ENCODE data around the gene CHST12.

DNA sequence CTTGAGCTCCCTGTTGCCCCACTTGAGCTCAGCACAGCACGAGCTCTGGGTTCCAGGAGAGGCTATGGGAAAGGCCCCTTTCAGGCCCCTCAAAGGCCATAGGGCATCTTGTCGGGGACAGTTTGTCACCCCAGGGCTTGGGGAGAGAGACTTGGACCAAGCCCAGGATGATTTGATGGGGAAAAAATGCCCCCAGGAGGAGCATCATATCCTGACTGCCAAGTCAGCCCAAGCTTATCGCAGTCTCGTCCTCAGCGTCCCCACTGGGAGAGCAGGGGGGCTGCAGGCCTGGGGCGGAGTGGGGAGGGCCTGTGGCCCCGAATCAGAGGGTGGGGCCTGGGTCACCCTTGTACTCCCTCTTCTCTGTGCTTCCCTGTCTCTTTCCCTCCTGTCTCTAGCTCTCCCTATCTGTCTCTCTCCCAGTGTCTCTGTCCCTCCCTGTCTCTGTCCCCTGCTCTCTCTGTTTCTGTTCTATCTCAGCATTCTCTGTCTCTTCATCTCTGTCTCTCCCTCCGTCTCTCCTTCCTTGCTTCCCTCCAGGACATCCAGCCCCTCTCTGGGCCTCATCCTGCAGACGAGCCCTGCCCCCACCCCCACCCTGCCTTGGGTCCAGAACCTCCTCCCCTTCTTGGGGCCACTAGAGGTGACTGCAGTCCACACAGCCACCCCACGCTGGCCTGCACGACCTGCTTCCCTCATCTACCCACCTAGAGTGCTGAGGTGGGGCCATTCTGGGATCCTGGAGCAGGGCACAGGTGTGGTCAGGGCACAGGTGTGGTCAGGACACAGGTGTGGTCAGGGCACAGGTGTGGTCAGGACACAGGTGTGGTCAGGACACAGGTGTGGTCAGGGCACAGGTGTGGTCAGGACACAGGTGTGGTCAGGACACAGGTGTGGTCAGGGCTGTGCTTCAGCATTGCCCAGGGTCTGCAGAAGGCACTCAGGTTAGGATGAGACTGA is 90.1 kb downstream of the CHST12 start:
- TF ChIP-seq, protein P1, sequence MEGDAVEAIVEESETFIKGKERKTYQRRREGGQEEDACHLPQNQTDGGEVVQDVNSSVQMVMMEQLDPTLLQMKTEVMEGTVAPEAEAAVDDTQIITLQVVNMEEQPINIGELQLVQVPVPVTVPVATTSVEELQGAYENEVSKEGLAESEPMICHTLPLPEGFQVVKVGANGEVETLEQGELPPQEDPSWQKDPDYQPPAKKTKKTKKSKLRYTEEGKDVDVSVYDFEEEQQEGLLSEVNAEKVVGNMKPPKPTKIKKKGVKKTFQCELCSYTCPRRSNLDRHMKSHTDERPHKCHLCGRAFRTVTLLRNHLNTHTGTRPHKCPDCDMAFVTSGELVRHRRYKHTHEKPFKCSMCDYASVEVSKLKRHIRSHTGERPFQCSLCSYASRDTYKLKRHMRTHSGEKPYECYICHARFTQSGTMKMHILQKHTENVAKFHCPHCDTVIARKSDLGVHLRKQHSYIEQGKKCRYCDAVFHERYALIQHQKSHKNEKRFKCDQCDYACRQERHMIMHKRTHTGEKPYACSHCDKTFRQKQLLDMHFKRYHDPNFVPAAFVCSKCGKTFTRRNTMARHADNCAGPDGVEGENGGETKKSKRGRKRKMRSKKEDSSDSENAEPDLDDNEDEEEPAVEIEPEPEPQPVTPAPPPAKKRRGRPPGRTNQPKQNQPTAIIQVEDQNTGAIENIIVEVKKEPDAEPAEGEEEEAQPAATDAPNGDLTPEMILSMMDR (IDR thresholded peaks at IDR 0.05): no peak
- TF ChIP-seq EP300 (IDR thresholded peaks at IDR 0.05): no peak
- no peak for TF ChIP-seq POLR2AphosphoS5 (IDR thresholded peaks at IDR 0.05)
- TF ChIP-seq POLR2A (IDR thresholded peaks at IDR 0.05): no peak
